Measurements from ENCODE around the gene ATAT1. TPM values are rescaled to one million over a fixed set of nuclear protein-coding genes. Genes with fewer than 3 reads are reported as not detected.
A peak's percentile ranks its signal among the peaks of the same experiment; 100 is the strongest.

ATAT1 gene
- total RNA-seq, 1 experiment from 2014 or later, result 10.3 TPM

DNA sequence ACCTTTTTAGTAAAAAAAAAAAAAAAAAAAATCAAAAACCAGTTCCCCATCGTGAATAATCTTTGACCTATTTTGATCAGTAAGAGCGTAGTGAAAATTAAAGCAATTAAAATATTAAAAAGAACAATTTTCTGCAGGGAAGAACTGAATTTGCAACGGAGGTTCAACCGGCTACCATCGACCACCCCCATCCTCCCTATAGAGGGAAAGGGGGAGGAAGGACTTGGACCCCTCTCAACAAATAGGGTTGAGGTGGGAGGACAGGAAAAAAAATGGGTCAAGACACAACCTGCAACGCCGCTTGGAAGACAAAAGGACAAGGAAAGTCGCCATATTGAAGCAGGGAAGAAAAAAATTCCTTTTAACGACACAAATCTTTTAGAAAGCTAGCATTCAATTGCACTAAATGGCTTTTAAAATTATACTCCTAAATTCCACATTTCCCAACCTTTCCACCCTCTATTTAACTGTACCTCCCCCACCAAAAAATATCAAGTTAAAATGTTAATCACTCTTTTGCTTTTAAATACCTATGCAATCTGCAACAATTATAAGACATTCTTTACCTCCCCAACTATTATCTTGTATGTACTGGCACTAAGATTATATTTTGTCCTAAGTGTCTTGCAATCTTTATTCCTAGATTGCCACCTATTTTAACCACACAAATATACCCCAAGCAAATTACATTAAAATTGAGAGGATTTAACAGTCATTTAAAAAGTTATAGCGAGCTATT, 11.3 kb upstream of the ATAT1 start:
- H3K27ac ChIP-seq (ENCODE audit: low read length), result peak overlapping the region; percentile 94
- H3K36me3 ChIP-seq (ENCODE audit: insufficient read depth, low read length), result peaks cover 33% of the 10 kb centered on the region
- DNase-seq, result peak; percentile 87
- H3K4me3 ChIP-seq (ENCODE audit: low read length), result peak overlapping the region; percentile 96
- H3K9me3 ChIP-seq (ENCODE audit: low read length), result no peaks in the 10 kb centered on the region
- H3K79me2 ChIP-seq (ENCODE audit: low read length), result peaks cover 57% of the 10 kb centered on the region
- H3K9ac ChIP-seq (ENCODE audit: low read length), result peak overlapping the region; percentile 99
- H3K4me1 ChIP-seq (ENCODE audit: low read length), result peaks cover 60% of the 10 kb centered on the region
- H2AFZ ChIP-seq (ENCODE audit: low read length), result no peak overlapping the region
- H4K20me1 ChIP-seq (ENCODE audit: insufficient read depth, low read depth, low read length), result peaks cover 4% of the 10 kb centered on the region; the same call in 1 of the 2 replicates
- H3K27me3 ChIP-seq (ENCODE audit: low read length), result no peaks in the 10 kb centered on the region
- H3K4me2 ChIP-seq (ENCODE audit: low read depth, low read length, poor library complexity, severe bottlenecking), result peak overlapping the region; percentile 100
- no peaks in the 10 kb centered on the region for H3K9me2 ChIP-seq (replicated peaks; ENCODE audit: insufficient read depth, low read length)

DNA sequence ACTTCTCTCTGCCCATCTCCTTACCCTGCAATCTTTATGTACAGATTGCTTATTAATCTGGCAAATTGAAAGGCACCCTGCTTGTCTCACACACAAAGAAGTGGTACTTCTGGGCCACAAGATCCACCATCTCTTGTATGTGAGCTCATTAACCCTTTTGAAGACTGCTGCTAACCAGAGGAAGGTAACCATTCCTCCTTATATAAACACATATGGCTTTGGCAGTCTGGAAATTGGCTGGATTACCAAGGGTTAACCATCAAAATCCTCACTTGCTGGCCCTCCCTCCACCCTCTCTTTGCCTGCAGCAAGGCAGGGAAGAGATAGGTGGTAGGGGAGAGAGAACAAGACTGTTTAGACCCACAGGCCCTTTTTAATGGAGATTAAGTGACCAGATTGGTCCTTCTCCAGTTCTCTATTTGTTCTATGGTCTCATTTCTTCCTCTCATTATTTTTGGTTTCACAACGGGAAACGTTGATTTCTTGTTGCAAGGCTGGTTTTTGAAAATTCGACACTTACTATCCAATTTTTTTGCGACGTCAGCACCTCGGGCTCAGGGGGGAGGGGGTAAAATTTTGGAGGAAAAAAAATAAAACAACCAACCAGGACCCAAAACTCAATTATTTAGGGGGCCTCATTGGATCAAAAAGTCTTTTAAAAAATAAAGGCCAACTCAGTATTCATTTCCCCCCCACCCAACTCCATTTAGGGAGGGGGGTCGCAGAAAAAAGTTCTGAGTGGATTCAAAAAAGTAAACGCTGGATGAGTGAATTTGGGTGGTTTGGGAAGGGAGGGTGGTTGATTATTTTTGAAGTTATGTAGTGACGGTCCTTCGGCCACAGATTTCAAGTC, 10.5 kb upstream of the ATAT1 start:
- Histone ChIP-seq H3K9me2 (replicated peaks; ENCODE audit: insufficient read depth, low read length) (no peaks in the 10 kb centered on the region), H3K9ac (ENCODE audit: low read length) (peak overlapping the region; percentile 99), H4K20me1 (ENCODE audit: insufficient read depth, low read depth, low read length) (peaks cover 4% of the 10 kb centered on the region; the same call in 1 of the 2 replicates), H3K27ac (ENCODE audit: low read length) (peak overlapping the region; percentile 94), H2AFZ (ENCODE audit: low read length) (no peak overlapping the region), H3K36me3 (ENCODE audit: insufficient read depth, low read length) (peaks cover 31% of the 10 kb centered on the region), H3K4me3 (ENCODE audit: low read length) (peak overlapping the region; percentile 96), H3K4me1 (ENCODE audit: low read length) (peaks cover 60% of the 10 kb centered on the region), H3K4me2 (ENCODE audit: low read depth, low read length, poor library complexity, severe bottlenecking) (peak overlapping the region; percentile 100), H3K27me3 (ENCODE audit: low read length) (no peaks in the 10 kb centered on the region), H3K9me3 (ENCODE audit: low read length) (no peaks in the 10 kb centered on the region), H3K79me2 (ENCODE audit: low read length) (peaks cover 57% of the 10 kb centered on the region)
- DNase-seq, result peak; percentile 78

DNA sequence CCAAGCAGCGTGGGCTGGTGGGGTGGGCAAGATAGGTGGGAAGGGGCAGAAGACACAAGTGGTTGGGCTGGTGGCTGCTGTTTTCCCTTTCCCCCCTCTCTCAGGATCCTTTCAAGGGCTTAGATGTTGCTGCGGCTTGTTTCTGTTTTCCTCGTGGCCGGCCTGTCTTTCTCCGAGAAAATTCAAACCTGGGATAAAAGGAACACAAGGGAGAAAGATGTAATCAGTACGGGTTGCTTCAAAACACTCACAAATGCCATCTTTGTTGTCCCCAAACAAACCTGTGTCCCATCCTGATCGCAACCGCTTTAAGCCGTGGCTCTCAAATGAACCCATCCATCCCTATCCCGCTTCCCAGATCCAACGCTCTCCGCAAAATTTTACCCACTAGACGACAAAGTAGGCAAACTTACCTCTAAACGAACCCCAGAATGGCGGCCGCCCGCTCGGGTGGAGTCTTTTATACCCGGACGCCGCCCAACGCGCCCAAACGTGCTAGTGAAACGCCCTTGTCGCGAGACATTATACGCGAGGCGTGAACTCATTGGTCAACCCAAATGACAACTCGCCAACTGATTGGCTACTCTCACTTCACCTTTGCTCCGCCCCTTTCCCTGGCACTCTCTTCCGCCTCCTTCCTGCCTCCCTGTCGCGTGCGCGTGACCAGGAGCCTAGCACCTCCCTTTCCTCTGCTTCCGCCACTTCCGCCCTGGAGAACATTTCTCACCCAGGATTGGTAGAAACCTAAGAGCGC, 9.7 kb upstream of the ATAT1 start, which contains the start of gene PPP1R10:
Gene PPP1R10, minus strand, starts transcription at position 433 of the 754 bp plus-strand sequence. CDS start 7,299 bp downstream, outside the sequence.
- Histone ChIP-seq H4K20me1 (ENCODE audit: insufficient read depth, low read depth, low read length) (peaks cover 4% of the 10 kb centered on the region; the same call in 1 of the 2 replicates), H3K9me3 (ENCODE audit: low read length) (no peaks in the 10 kb centered on the region), H3K4me2 (ENCODE audit: low read depth, low read length, poor library complexity, severe bottlenecking) (peak within 1 kb of the TSS; percentile 100), H3K36me3 (ENCODE audit: insufficient read depth, low read length) (peaks cover 31% of the 10 kb centered on the region), H3K27me3 (ENCODE audit: low read length) (no peaks in the 10 kb centered on the region), H3K4me3 (ENCODE audit: low read length) (peak within 1 kb of the TSS; percentile 96), H3K9me2 (replicated peaks; ENCODE audit: insufficient read depth, low read length) (no peaks in the 10 kb centered on the region), H3K9ac (ENCODE audit: low read length) (peak within 1 kb of the TSS; percentile 99), H3K4me1 (ENCODE audit: low read length) (peaks cover 59% of the 10 kb centered on the region), H3K79me2 (ENCODE audit: low read length) (peaks cover 52% of the 10 kb centered on the region), H3K27ac (ENCODE audit: low read length) (peak within 1 kb of the TSS; percentile 94), H2AFZ (ENCODE audit: low read length) (peak within 1 kb of the TSS; percentile 63; the same call in 1 of the 2 replicates)
- peak; percentile 100 for DNase-seq

DNA sequence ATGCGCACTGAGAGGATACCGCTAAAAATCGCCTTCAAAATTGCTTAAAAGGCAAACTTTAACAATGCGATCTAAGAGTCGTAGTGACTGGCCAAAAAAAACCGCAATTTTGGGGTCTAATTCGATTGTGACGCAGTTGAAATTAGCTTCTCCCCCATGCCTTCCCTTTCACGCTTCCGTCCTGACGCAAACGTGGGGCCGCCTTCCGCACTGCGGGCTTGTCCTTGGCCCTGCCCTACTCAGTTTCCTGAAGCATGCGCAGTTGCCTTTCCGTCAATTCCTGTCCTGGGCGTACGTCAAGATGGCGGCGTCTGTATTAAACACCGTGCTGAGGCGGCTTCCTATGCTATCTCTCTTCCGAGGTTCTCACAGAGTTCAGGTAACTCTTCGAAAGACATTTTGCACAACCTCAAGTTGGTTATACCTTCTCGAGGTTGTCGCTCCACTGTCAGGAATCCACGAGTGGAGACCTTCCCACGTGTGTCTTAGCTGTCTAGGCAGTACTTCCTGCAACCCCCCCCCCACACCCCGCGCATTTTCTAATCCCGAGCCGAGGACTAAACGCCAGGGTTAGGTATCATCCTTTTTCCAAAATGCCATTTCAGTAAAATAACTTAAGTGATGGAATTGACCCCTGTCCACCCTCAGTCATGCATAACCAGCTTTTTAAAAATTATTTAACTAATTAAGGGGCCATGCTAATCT, 9.0 kb upstream of the ATAT1 start, which contains the start of gene MRPS18B:
Gene MRPS18B, plus strand, starts transcription at position 276 of the 705 bp plus-strand sequence. Its CDS starts 26 bp downstream, at position 302.
- Histone ChIP-seq H3K79me2 (ENCODE audit: low read length) (peaks cover 51% of the 10 kb centered on the region), H3K9ac (ENCODE audit: low read length) (peak within 1 kb of the TSS; percentile 99), H3K36me3 (ENCODE audit: insufficient read depth, low read length) (peaks cover 31% of the 10 kb centered on the region), H3K4me1 (ENCODE audit: low read length) (peaks cover 51% of the 10 kb centered on the region), H2AFZ (ENCODE audit: low read length) (peak within 1 kb of the TSS; percentile 63; the same call in 1 of the 2 replicates), H3K4me2 (ENCODE audit: low read depth, low read length, poor library complexity, severe bottlenecking) (peak within 1 kb of the TSS; percentile 100), H3K9me3 (ENCODE audit: low read length) (no peaks in the 10 kb centered on the region), H3K27me3 (ENCODE audit: low read length) (no peaks in the 10 kb centered on the region), H4K20me1 (ENCODE audit: insufficient read depth, low read depth, low read length) (peaks cover 4% of the 10 kb centered on the region; the same call in 1 of the 2 replicates), H3K4me3 (ENCODE audit: low read length) (peak within 1 kb of the TSS; percentile 96), H3K9me2 (replicated peaks; ENCODE audit: insufficient read depth, low read length) (no peaks in the 10 kb centered on the region), H3K27ac (ENCODE audit: low read length) (peak within 1 kb of the TSS; percentile 94)
- DNase-seq, result peak; percentile 98

DNA sequence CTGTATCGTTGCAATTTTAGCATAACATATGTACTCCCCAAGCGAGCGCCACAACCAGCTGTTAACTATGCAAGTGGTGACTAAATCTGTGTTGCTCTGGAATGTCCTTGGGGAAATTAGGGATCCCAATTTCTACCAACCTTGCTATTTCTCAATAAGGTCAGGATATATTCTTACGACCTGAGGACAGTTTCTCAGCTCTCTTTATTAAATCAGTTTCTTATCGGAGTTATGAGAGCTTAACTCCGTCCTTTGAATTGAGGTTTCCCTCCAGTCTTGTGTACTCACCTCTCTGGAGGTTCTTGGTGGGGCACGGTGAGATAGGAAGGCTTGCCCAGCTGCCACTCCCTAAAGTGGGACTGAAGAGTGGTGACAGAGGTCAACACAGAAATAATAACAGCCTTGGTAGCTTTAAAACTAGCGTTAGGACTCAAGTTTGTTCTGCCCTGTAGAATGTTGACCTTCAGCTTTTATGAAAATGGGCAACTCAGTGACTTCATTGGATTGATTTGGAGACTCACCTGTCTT, 8.3 kb upstream of the ATAT1 start:
- H3K9me2 ChIP-seq (replicated peaks; ENCODE audit: insufficient read depth, low read length), result no peaks in the 10 kb centered on the region
- H3K27me3 ChIP-seq (ENCODE audit: low read length), result no peaks in the 10 kb centered on the region
- peak overlapping the region; percentile 95 for H3K4me2 ChIP-seq (ENCODE audit: low read depth, low read length, poor library complexity, severe bottlenecking)
- no peak for DNase-seq
- peaks cover 31% of the 10 kb centered on the region for H3K36me3 ChIP-seq (ENCODE audit: insufficient read depth, low read length)
- peak overlapping the region; percentile 81 for H3K4me3 ChIP-seq (ENCODE audit: low read length)
- peaks cover 47% of the 10 kb centered on the region for H3K79me2 ChIP-seq (ENCODE audit: low read length)
- no peaks in the 10 kb centered on the region for H3K9me3 ChIP-seq (ENCODE audit: low read length)
- H4K20me1 ChIP-seq (ENCODE audit: insufficient read depth, low read depth, low read length), result peaks cover 4% of the 10 kb centered on the region; the same call in 1 of the 2 replicates
- peaks cover 45% of the 10 kb centered on the region for H3K4me1 ChIP-seq (ENCODE audit: low read length)
- no peak overlapping the region for H2AFZ ChIP-seq (ENCODE audit: low read length)
- H3K27ac ChIP-seq (ENCODE audit: low read length), result peak overlapping the region; percentile 87
- peak overlapping the region; percentile 92 for H3K9ac ChIP-seq (ENCODE audit: low read length)

DNA sequence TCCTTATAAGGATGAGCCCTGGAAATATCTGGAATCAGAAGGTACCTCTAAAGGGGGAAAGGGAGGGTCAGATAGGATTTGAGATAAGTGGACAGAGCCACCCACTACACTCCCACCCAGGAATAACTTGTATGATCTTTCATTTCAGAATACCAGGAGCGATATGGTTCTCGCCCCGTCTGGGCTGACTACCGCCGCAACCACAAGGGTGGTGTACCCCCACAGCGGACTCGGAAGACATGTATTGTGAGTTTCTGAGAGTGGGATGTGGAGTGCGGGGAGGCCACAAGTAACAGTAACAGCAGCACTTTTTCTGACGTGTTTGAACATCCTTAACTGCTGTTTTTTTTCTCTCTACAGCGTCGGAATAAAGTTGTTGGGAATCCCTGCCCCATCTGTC, 7.1 kb upstream of the ATAT1 start:
- peaks cover 37% of the 10 kb centered on the region for H3K79me2 ChIP-seq (ENCODE audit: low read length)
- no peak overlapping the region for H3K9ac ChIP-seq (ENCODE audit: low read length)
- H3K4me2 ChIP-seq (ENCODE audit: low read depth, low read length, poor library complexity, severe bottlenecking), result no peak overlapping the region

DNA sequence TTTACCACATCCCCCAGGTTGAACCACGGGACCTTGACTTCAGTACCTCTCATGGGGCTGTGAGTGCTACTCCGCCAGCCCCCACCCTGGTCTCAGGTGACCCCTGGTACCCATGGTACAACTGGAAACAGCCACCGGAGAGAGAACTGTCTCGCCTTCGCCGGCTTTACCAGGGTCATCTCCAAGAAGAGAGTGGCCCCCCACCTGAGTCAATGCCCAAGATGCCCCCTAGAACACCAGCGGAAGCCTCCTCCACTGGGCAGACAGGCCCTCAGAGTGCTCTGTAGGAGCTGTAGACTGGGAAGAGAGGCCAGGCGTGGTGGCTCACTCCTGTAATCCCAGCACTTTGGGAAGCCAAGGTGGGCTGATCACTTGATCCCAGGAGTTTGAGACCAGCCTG, 1.2 kb upstream of the ATAT1 start:
- Histone ChIP-seq H3K27ac (ENCODE audit: low read length) (no peak overlapping the region), H3K4me2 (ENCODE audit: low read depth, low read length, poor library complexity, severe bottlenecking) (no peak overlapping the region), H3K36me3 (ENCODE audit: insufficient read depth, low read length) (peaks cover 23% of the 10 kb centered on the region)

More for the DNA sequence above, 7.1 kb upstream of the ATAT1 start:
- Histone ChIP-seq H3K4me3 (ENCODE audit: low read length) (no peak overlapping the region), H4K20me1 (ENCODE audit: insufficient read depth, low read depth, low read length) (peaks cover 4% of the 10 kb centered on the region; the same call in 1 of the 2 replicates), H3K9me2 (replicated peaks; ENCODE audit: insufficient read depth, low read length) (no peaks in the 10 kb centered on the region), H3K27ac (ENCODE audit: low read length) (no peak overlapping the region), H3K9me3 (ENCODE audit: low read length) (no peaks in the 10 kb centered on the region), H3K27me3 (ENCODE audit: low read length) (no peaks in the 10 kb centered on the region), H3K4me1 (ENCODE audit: low read length) (peaks cover 33% of the 10 kb centered on the region), H3K36me3 (ENCODE audit: insufficient read depth, low read length) (peaks cover 32% of the 10 kb centered on the region), H2AFZ (ENCODE audit: low read length) (no peak overlapping the region)
- peak; percentile 17 for DNase-seq

More for the DNA sequence above, 1.2 kb upstream of the ATAT1 start:
- no peaks in the 10 kb centered on the region for H3K27me3 ChIP-seq (ENCODE audit: low read length)
- peaks cover 17% of the 10 kb centered on the region for H3K79me2 ChIP-seq (ENCODE audit: low read length)
- no peak for DNase-seq
- H3K9me3 ChIP-seq (ENCODE audit: low read length), result no peaks in the 10 kb centered on the region
- no peaks in the 10 kb centered on the region for H4K20me1 ChIP-seq (ENCODE audit: insufficient read depth, low read depth, low read length)
- no peaks in the 10 kb centered on the region for H3K9me2 ChIP-seq (replicated peaks; ENCODE audit: insufficient read depth, low read length)
- H3K4me3 ChIP-seq (ENCODE audit: low read length), result no peak overlapping the region
- H3K4me1 ChIP-seq (ENCODE audit: low read length), result peaks cover 17% of the 10 kb centered on the region
- no peak overlapping the region for H3K9ac ChIP-seq (ENCODE audit: low read length)
- no peak overlapping the region for H2AFZ ChIP-seq (ENCODE audit: low read length)

Measured in Karpas-422 (cell line).